ENCODE results near the gene USP12. TPM values are rescaled to one million over a fixed set of nuclear protein-coding genes. Genes with fewer than 3 reads are reported as not detected.

Gene USP12
- polyA plus RNA-seq, 1 experiment, result 4.4 TPM

DNA sequence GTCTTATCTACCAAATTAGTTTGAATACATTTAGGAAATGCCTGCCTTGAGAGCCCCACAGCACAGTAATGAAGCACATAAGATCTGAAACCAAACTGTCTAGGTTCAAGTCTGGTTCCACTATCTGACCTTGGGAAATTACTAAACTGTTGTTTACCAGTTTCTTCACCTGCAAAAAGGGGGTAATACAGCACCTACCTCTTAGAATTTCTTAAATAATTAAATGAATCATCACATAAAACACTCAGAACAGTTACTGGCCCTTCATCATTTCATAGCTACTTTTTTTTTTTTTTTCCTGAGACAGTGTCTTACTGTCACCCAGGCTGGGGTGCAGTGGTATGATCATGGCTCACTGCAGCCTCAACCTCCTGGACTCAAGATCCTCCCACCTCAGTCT, 59.6 kb downstream of the USP12 start:
- ChIA-PET POLR2A (no interaction called here), CTCF (no interaction called here)
- no peak overlapping the region for H3K4me3 ChIP-seq (ENCODE audit: low read depth, low read length)
- no peaks in the 10 kb centered on the region for H3K27me3 ChIP-seq (ENCODE audit: control insufficient read depth, insufficient read depth, low read length)
- no peaks in the 10 kb centered on the region for H3K36me3 ChIP-seq (ENCODE audit: control insufficient read depth, insufficient read depth, low read length)
- DNase-seq (ENCODE audit: low read depth), result no peak
- TF ChIP-seq, protein P1, sequence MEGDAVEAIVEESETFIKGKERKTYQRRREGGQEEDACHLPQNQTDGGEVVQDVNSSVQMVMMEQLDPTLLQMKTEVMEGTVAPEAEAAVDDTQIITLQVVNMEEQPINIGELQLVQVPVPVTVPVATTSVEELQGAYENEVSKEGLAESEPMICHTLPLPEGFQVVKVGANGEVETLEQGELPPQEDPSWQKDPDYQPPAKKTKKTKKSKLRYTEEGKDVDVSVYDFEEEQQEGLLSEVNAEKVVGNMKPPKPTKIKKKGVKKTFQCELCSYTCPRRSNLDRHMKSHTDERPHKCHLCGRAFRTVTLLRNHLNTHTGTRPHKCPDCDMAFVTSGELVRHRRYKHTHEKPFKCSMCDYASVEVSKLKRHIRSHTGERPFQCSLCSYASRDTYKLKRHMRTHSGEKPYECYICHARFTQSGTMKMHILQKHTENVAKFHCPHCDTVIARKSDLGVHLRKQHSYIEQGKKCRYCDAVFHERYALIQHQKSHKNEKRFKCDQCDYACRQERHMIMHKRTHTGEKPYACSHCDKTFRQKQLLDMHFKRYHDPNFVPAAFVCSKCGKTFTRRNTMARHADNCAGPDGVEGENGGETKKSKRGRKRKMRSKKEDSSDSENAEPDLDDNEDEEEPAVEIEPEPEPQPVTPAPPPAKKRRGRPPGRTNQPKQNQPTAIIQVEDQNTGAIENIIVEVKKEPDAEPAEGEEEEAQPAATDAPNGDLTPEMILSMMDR (IDR thresholded peaks at IDR 0.05; ENCODE audit: insufficient read depth, low read depth, low read length), result no peak

DNA sequence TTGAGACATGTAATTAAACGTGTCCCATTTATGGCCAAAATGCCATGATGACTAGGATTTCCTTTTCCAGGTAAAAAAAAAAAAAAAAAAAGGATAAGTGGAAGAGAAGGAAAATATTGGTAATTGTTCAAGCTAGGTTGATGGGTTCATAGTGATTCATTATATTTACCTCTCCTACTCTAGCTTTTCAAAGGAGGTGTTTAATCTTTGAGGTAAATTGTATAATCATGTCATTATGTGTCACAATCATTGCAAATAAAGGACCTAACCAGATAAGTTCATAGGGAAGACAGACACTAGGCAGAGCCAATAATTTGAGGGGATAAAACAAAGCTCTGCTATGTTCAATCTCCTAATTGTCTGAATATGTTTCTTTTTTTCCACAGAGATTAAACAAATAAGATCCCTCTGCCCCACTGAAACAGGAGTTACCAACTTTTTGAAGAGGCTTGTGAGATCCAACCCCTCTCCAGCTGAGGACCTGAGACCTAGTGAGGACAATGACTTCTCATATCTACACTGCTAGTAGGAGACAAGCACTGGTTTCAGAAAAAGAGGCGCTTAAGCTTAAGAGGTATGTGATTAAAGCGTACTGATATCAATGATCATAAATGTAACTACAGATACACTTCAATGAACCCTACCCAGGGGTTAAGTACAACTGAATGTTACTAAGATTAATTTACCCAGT, 61.4 kb downstream of the USP12 start:
- Histone ChIP-seq H3K36me3 (ENCODE audit: control insufficient read depth, insufficient read depth, low read length) (no peaks in the 10 kb centered on the region), H3K4me3 (ENCODE audit: low read depth, low read length) (no peak overlapping the region), H3K27me3 (ENCODE audit: control insufficient read depth, insufficient read depth, low read length) (no peaks in the 10 kb centered on the region)
- ChIA-PET POLR2A (no interaction called here), CTCF (no interaction called here)
- no peak for DNase-seq (ENCODE audit: low read depth)
- TF ChIP-seq, protein P1 (IDR thresholded peaks at IDR 0.05; ENCODE audit: insufficient read depth, low read depth, low read length), result no peak

DNA sequence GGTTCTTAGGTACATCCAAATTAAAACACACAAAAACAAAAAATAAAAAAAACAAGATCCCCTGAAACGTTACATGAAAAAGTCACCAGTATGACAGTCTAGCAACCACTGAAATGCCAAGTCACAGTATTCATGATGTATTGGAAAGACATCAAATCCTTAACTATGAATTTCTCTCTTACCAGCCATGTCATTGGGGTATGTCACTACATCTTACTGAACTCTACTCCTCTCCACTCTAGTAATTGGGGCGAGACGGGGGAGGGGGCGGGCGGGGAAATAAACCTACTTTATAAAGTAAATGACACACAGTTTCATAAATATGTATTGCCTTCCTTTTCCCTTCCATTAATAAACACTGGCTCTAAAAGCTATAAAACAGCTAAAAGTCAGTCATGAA, 65.5 kb downstream of the USP12 start:
- H3K27me3 ChIP-seq (ENCODE audit: control insufficient read depth, insufficient read depth, low read length), result no peaks in the 10 kb centered on the region
- TF ChIP-seq, protein P1 (IDR thresholded peaks at IDR 0.05; ENCODE audit: insufficient read depth, low read depth, low read length), result no peak
- ChIA-PET CTCF (no interaction called here), POLR2A (no interaction called here)
- H3K4me3 ChIP-seq (ENCODE audit: low read depth, low read length), result no peak overlapping the region
- no peak for DNase-seq (ENCODE audit: low read depth)
- no peaks in the 10 kb centered on the region for H3K36me3 ChIP-seq (ENCODE audit: control insufficient read depth, insufficient read depth, low read length)

DNA sequence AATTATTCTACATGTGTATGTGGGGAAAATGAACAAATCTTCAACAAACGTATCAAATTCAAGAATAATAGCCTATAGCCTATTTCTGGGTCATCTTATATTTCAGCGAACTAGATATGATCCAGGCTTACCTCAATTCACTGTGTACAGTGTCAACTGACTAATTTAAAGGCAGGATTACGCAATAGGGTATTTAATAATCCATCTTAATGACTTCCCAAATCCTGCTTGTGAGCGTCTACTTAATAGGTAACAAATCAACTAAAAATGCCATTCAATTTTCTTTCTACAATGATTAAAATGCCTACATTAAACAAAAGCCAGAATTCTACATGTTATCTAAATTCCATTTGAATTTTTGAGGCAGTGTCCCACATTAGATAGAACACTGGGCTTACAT, 67.0 kb downstream of the USP12 start:
- TF ChIP-seq, protein P1 (IDR thresholded peaks at IDR 0.05; ENCODE audit: insufficient read depth, low read depth, low read length), result no peak
- DNase-seq (ENCODE audit: low read depth), result no peak
- Histone ChIP-seq H3K4me3 (ENCODE audit: low read depth, low read length) (no peak overlapping the region), H3K27me3 (ENCODE audit: control insufficient read depth, insufficient read depth, low read length) (no peaks in the 10 kb centered on the region), H3K36me3 (ENCODE audit: control insufficient read depth, insufficient read depth, low read length) (no peaks in the 10 kb centered on the region)
- ChIA-PET POLR2A (no interaction called here), CTCF (no interaction called here)

DNA sequence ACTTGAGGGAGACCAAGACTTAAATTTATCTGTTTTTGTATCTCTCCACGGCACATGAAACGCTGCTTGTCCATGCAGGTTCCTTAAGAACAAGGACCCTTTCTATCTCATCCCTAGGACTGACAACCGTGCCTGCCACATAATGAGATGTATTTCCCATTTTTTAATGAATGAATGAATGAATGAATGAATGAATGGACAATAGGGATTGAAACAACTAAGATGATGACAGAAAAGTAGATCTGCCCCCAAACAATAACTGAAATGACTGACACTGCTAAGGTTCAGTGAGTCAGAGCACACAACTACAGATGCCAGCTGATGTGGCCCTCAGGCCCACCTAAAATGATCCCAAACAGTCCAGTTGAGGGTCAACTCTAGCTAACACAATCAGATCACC, 69.8 kb downstream of the USP12 start:
- POLR2A ChIA-PET, result no interaction called here
- no peak for DNase-seq (ENCODE audit: low read depth)
- H3K27me3 ChIP-seq (ENCODE audit: control insufficient read depth, insufficient read depth, low read length), result no peaks in the 10 kb centered on the region
- H3K4me3 ChIP-seq (ENCODE audit: low read depth, low read length), result no peak overlapping the region
- CTCF ChIA-PET, result interaction anchor here (1.4 kb wide), 1 partner anchor 12 kb away, joined by 3 read pairs; no protein-coding TSS in a partner anchor
- TF ChIP-seq, protein P1 (IDR thresholded peaks at IDR 0.05; ENCODE audit: insufficient read depth, low read depth, low read length), result no peak
- no peaks in the 10 kb centered on the region for H3K36me3 ChIP-seq (ENCODE audit: control insufficient read depth, insufficient read depth, low read length)
